Gastrocnemius medialis (tissue), 4 donors: Measurements from ENCODE around the gene KLHDC4.

ENCODE experiments used
- POLR2A ChIP-seq, 2 donors: fragments of 450-650 bp; IDR thresholded peaks; one replicate each; pipeline ENCODE4 v1.6.1; 2017; ENCODE audit warnings: antibody characterized with exemption in 2 of 2, mild to moderate bottlenecking in 2 of 2, moderate library complexity in 2 of 2
- TF ChIP-seq, protein P1 (sequence below), 5 experiments: fragments of 450-650 bp in 3 of 5; fragments of 200-600 bp in 2 of 5; sonication (generic) in 2 of 5; IDR thresholded peaks in 4 of 5; conservative IDR thresholded peaks in 1 of 5; 1 replicate in 4 of 5; 2 replicates in 1 of 5; pipeline ENCODE4 v1.5.1; 2016 to 2019; ENCODE audit warnings: antibody characterized with exemption in 5 of 5, mild to moderate bottlenecking in 3 of 5, moderate library complexity in 3 of 5

DNA sequence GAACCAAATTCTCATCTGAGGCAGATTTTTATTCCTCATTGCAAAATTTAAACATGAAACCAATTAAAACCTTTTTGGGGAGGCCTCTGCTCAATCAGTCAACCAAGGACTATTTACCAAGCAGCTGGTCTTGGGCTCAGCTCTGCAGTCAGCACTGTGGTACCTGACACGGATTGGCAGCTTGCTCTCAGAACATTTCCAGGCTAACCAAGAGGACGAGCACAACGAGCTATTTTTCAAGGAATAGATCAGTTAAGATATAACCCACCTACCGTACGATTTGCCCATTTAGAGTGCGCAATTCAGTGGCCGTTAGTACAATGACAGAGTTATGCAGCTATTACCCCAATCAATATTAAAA is 26.4 kb upstream of the KLHDC4 start:
- TF ChIP-seq, protein P1, sequence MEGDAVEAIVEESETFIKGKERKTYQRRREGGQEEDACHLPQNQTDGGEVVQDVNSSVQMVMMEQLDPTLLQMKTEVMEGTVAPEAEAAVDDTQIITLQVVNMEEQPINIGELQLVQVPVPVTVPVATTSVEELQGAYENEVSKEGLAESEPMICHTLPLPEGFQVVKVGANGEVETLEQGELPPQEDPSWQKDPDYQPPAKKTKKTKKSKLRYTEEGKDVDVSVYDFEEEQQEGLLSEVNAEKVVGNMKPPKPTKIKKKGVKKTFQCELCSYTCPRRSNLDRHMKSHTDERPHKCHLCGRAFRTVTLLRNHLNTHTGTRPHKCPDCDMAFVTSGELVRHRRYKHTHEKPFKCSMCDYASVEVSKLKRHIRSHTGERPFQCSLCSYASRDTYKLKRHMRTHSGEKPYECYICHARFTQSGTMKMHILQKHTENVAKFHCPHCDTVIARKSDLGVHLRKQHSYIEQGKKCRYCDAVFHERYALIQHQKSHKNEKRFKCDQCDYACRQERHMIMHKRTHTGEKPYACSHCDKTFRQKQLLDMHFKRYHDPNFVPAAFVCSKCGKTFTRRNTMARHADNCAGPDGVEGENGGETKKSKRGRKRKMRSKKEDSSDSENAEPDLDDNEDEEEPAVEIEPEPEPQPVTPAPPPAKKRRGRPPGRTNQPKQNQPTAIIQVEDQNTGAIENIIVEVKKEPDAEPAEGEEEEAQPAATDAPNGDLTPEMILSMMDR (IDR thresholded peaks at IDR 0.05 in 4 of 5, conservative IDR thresholded peaks at IDR 0.05 in 1 of 5): no peak
- TF ChIP-seq POLR2A (IDR thresholded peaks at IDR 0.05): no peak
